Upper lobe of right lung (tissue), 1 donor: ENCODE data around the gene ELL. TPM values are rescaled to one million over a fixed set of nuclear protein-coding genes. Genes with fewer than 3 reads are reported as not detected.

Experiments
- ATAC-seq: fragments of 200-7000 bp; cut with Tn5 transposase; one replicate; pipeline ENCODE4 v1.9.1; 2020; ENCODE audit warnings: mild to moderate bottlenecking, moderate library complexity
- DNase-seq: peaks from one replicate; pipeline ENCODE4 v3.0.0-alpha.2; 2020
- H3K27ac ChIP-seq: fragments of 200-600 bp; one replicate; pipeline ENCODE4 v1.8.0; 2022
- H3K27me3 ChIP-seq: fragments of 200-600 bp; one replicate; pipeline ENCODE4 v1.8.0; 2022; ENCODE audit warnings: mild to moderate bottlenecking
- H3K36me3 ChIP-seq: fragments of 200-600 bp; one replicate; pipeline ENCODE4 v1.8.0; 2022
- H3K4me1 ChIP-seq: fragments of 200-600 bp; one replicate; pipeline ENCODE4 v1.8.0; 2022
- H3K4me3 ChIP-seq: fragments of 200-600 bp; one replicate; pipeline ENCODE4 v1.8.0; 2022; ENCODE audit warnings: mild to moderate bottlenecking
- H3K9me3 ChIP-seq: fragments of 200-600 bp; one replicate; pipeline ENCODE4 v1.8.0; 2022
- CTCF ChIP-seq: fragments of 200-600 bp; IDR thresholded peaks from one replicate; pipeline ENCODE4 v1.8.0; 2022; ENCODE audit warnings: antibody characterized with exemption
- intact Hi-C: fragments of 100-400 bp; cut with DNase I; formaldehyde crosslinking; loops from one replicate; pipeline ENCODE4 v1.11.0; 2022
- total RNA-seq: library from RNA; stranded (reverse); fragmentation: NEBNext Ultra II Directional; extraction: Animal tissue kit (Norgen Biotek cat#: 25700); gene quantifications from one replicate; pipeline ENCODE4 v1.2.1, GENCODE V29; 2021
- donor health status: DM: no; HTN: yes; CAD: no; lungs with severe emphysema.

The ELL gene
- total RNA-seq, 1 donor from 2014 or later = 17.7 TPM

GRCh38 chr19:18506101-18506930 is 15.6 kb downstream of the ELL start:
- DNase-seq = no peak
- Histone ChIP-seq H3K4me1 (peaks cover 82% of the 10 kb centered on the region), H3K9me3 (no peaks in the 10 kb centered on the region), H3K27me3 (no peaks in the 10 kb centered on the region), H3K27ac (peak overlapping the region; percentile 56), H3K36me3 (no peaks in the 10 kb centered on the region), H3K4me3 (no peak overlapping the region)
- no peak for ATAC-seq
- intact Hi-C loops = no loop called here
- no peak for TF ChIP-seq CTCF

- peaks cover 94% of the 10 kb centered on the region for H3K4me1 ChIP-seq
- no peak for TF ChIP-seq CTCF
- H3K9me3 ChIP-seq = no peaks in the 10 kb centered on the region
- H3K4me3 ChIP-seq = no peak overlapping the region
- no peaks in the 10 kb centered on the region for H3K27me3 ChIP-seq
- no peaks in the 10 kb centered on the region for H3K36me3 ChIP-seq
- intact Hi-C loops = no loop called here
- no peak for DNase-seq
- H3K27ac ChIP-seq = peak overlapping the region; percentile 42
- ATAC-seq = no peak
Observed at GRCh38 chr19:18504886-18505610, 16.8 kb downstream of the ELL start.

- Histone ChIP-seq H3K36me3 (no peaks in the 10 kb centered on the region), H3K27me3 (no peaks in the 10 kb centered on the region), H3K27ac (peak overlapping the region; percentile 42), H3K4me3 (no peak overlapping the region), H3K4me1 (peaks cover 99% of the 10 kb centered on the region), H3K9me3 (no peaks in the 10 kb centered on the region)
- ATAC-seq = peak; percentile 3
- intact Hi-C loops = no loop called here
- TF ChIP-seq CTCF = no peak
- no peak for DNase-seq
Observed at GRCh38 chr19:18503971-18504885, 17.6 kb downstream of the ELL start.

- Histone ChIP-seq H3K27me3 (no peaks in the 10 kb centered on the region), H3K9me3 (no peaks in the 10 kb centered on the region), H3K4me1 (peaks cover 100% of the 10 kb centered on the region), H3K27ac (peak overlapping the region; percentile 42), H3K36me3 (no peaks in the 10 kb centered on the region), H3K4me3 (no peak overlapping the region)
- intact Hi-C loops = no loop called here
- ATAC-seq (no peak), DNase-seq (no peak)
- TF ChIP-seq CTCF = no peak
Observed at GRCh38 chr19:18503337-18503970, 18.4 kb downstream of the ELL start.
